H1 (cell line): ENCODE data around the gene HSD17B3. TPM values are rescaled to one million over a fixed set of nuclear protein-coding genes. Genes with fewer than 3 reads are reported as not detected.

Experiments
- CTCF ChIA-PET: fragments of 300-600 bp; sonication (Branson Sonifier 250); formaldehyde crosslinking; loops from one replicate; lab custom pipeline; 2021; ENCODE audit not compliant: partially characterized antibody; lab: Charles Lee
- POLR2A ChIA-PET: fragments of 300-600 bp; sonication (Branson Sonifier 250); formaldehyde crosslinking; loops from one replicate; lab custom pipeline; 2021; ENCODE audit warnings: inconsistent platforms; ENCODE audit not compliant: partially characterized antibody; lab: Charles Lee
- DNase-seq, 2 experiments: peaks; one replicate each; pipeline versions ENCODE4 v3.0.0 to v3.0.0-alpha.2; 2010 to 2022; ENCODE audit warnings: low spot score in 2 of 2, low read depth in 1 of 2, mixed read lengths in 1 of 2
- FAIRE-seq: peaks from 2 replicates; lab custom pipeline; 2011; peaks lifted over from hg19 to GRCh38; lab: Jason Lieb, UNC
- H2AFZ ChIP-seq: 2 replicates; pipeline ENCODE4 v1.8.1; 2012; ENCODE audit warnings: low read length, inconsistent platforms
- H2AK5ac ChIP-seq: 2 replicates; pipeline ENCODE4 v1.6.1; 2013; ENCODE audit warnings: low read depth, low read length
- H2BK120ac ChIP-seq: replicated peaks from 2 replicates; pipeline ENCODE3; 2013; ENCODE audit warnings: low read depth, low read length, inconsistent platforms
- H2BK12ac ChIP-seq: 2 replicates; pipeline ENCODE4 v1.6.1; 2013; ENCODE audit warnings: low read depth, low read length
- H2BK15ac ChIP-seq: 2 replicates; pipeline ENCODE4 v1.6.1; 2013; ENCODE audit warnings: low read length
- H2BK20ac ChIP-seq: 2 replicates; pipeline ENCODE4 v1.6.1; 2013; ENCODE audit warnings: low read length
- H2BK5ac ChIP-seq: 2 replicates; pipeline ENCODE4 v1.6.1; 2013; ENCODE audit warnings: low read depth, low read length
- H3K14ac ChIP-seq: 2 replicates; pipeline ENCODE4 v1.6.1; 2013; ENCODE audit warnings: inconsistent platforms; ENCODE audit not compliant: insufficient read length
- H3K18ac ChIP-seq: 2 replicates; pipeline ENCODE4 v1.6.1; 2013; ENCODE audit warnings: low read length; ENCODE audit errors: extremely low read depth
- H3K23ac ChIP-seq: 2 replicates; pipeline ENCODE4 v1.6.1; 2013; ENCODE audit warnings: inconsistent platforms; ENCODE audit not compliant: insufficient read length
- H3K23me2 ChIP-seq: 2 replicates; pipeline ENCODE4 v1.6.1; 2013; ENCODE audit warnings: low read depth, low read length
- H3K27ac ChIP-seq: 2 replicates; pipeline ENCODE4 v1.6.1; 2011; ENCODE audit warnings: low read depth, low read length, inconsistent platforms
- H3K27me3 ChIP-seq, 4 experiments: replicated peaks in 1 of 4; 1 replicate in 1 of 4; 2 replicates in 3 of 4; pipeline versions ENCODE4 v1.6.1 to v1.8.1; 2011 to 2013; ENCODE audit warnings: low read length in 3 of 4, mild to moderate bottlenecking in 3 of 4, inconsistent platforms in 2 of 4, mixed read lengths in 2 of 4, moderate library complexity in 1 of 4; ENCODE audit not compliant: control insufficient read depth in 3 of 4, insufficient read depth in 3 of 4; ENCODE audit errors: extremely low read depth in 1 of 4
- H3K36me3 ChIP-seq, 4 experiments: 2 replicates each; pipeline versions ENCODE4 v1.6.1 to v1.8.1; 2011 to 2013; ENCODE audit warnings: mild to moderate bottlenecking in 4 of 4, low read length in 3 of 4, moderate library complexity in 2 of 4, control low read depth in 1 of 4, inconsistent platforms in 1 of 4; ENCODE audit not compliant: insufficient read depth in 4 of 4, control insufficient read depth in 2 of 4
- H3K4ac ChIP-seq: replicated peaks from 2 replicates; pipeline ENCODE3; 2013; ENCODE audit warnings: low read length, low read depth, mixed read lengths, inconsistent platforms; ENCODE audit not compliant: insufficient read length
- H3K4me1 ChIP-seq, 4 experiments: replicated peaks in 1 of 4; 1 replicate in 1 of 4; 2 replicates in 3 of 4; pipeline versions ENCODE4 v1.6.1 to v1.8.1; 2011 to 2013; ENCODE audit warnings: low read length in 3 of 4, inconsistent platforms in 2 of 4, mixed read lengths in 1 of 4; ENCODE audit not compliant: insufficient read depth in 4 of 4, control insufficient read depth in 3 of 4
- H3K4me2 ChIP-seq, 2 experiments: 2 replicates each; pipeline versions ENCODE4 v1.6.1 to v1.8.1; 2011 to 2013; ENCODE audit warnings: low read depth in 2 of 2, low read length in 2 of 2, control low read depth in 1 of 2, inconsistent platforms in 1 of 2, mild to moderate bottlenecking in 1 of 2; ENCODE audit not compliant: insufficient read depth in 1 of 2
- H3K4me3 ChIP-seq, 4 experiments: fragments of 200-600, 300-600 bp in 1 of 4; sonication (generic), shearing (Covaris generic), sonication (Bioruptor Twin) in 1 of 4; 2 replicates each; pipeline versions ENCODE4 v1.5.1 to v1.8.1; 2011 to 2016; ENCODE audit warnings: low read length in 4 of 4, low read depth in 3 of 4, control low read depth in 2 of 4, inconsistent platforms in 2 of 4, mild to moderate bottlenecking in 2 of 4, mixed read lengths in 1 of 4, moderate library complexity in 1 of 4; ENCODE audit not compliant: insufficient read depth in 2 of 4; ENCODE audit errors: extremely low read depth in 1 of 4
- H3K56ac ChIP-seq: replicated peaks from 2 replicates; pipeline ENCODE3; 2013; ENCODE audit warnings: low read depth, mild to moderate bottlenecking, mixed read lengths, low read length, inconsistent platforms; ENCODE audit not compliant: insufficient read length
- H3K79me1 ChIP-seq: 2 replicates; pipeline ENCODE4 v1.6.1; 2013; ENCODE audit warnings: low read depth, low read length, control low read depth
- H3K79me2 ChIP-seq, 2 experiments: 2 replicates each; pipeline versions ENCODE4 v1.6.1 to v1.8.1; 2012 to 2013; ENCODE audit warnings: low read length in 2 of 2, mild to moderate bottlenecking in 2 of 2, inconsistent platforms in 1 of 2; ENCODE audit not compliant: insufficient read depth in 2 of 2, control insufficient read depth in 1 of 2
- H3K9ac ChIP-seq, 4 experiments: replicated peaks in 1 of 4; 1 replicate in 1 of 4; 2 replicates in 3 of 4; pipeline versions ENCODE4 v1.6.1 to v1.8.1; 2011 to 2013; ENCODE audit warnings: low read depth in 3 of 4, low read length in 3 of 4, control low read depth in 2 of 4, mild to moderate bottlenecking in 2 of 4, moderate library complexity in 2 of 4, inconsistent platforms in 1 of 4; ENCODE audit errors: extremely low read depth in 1 of 4
- H3K9me3 ChIP-seq, 2 experiments: 2 replicates each; pipeline versions ENCODE4 v1.6.1 to v1.8.1; 2012 to 2013; ENCODE audit warnings: mild to moderate bottlenecking in 2 of 2, moderate library complexity in 2 of 2, control low read depth in 1 of 2, inconsistent platforms in 1 of 2, low read depth in 1 of 2, low read length in 1 of 2, mixed read lengths in 1 of 2; ENCODE audit not compliant: insufficient read depth in 2 of 2
- H4K20me1 ChIP-seq, 2 experiments: replicated peaks in 1 of 2; 2 replicates each; pipeline versions ENCODE3 to v1.8.1; 2011 to 2013; ENCODE audit warnings: inconsistent platforms in 2 of 2, low read length in 2 of 2, mild to moderate bottlenecking in 1 of 2; ENCODE audit not compliant: insufficient read depth in 2 of 2, control insufficient read depth in 1 of 2
- H4K5ac ChIP-seq: 2 replicates; pipeline ENCODE4 v1.6.1; 2013; ENCODE audit warnings: low read length, low read depth, mixed read lengths, inconsistent platforms; ENCODE audit not compliant: insufficient read length
- H4K8ac ChIP-seq: 2 replicates; pipeline ENCODE4 v1.8.0; 2013; ENCODE audit warnings: mild to moderate bottlenecking, moderate library complexity, low read length, inconsistent platforms; ENCODE audit not compliant: insufficient read depth; ENCODE audit errors: extremely low read depth
- H4K91ac ChIP-seq: replicated peaks from 2 replicates; pipeline ENCODE3; 2013; ENCODE audit warnings: low read length, mixed read lengths, inconsistent platforms; ENCODE audit not compliant: insufficient read length
- ATF3 ChIP-seq: IDR thresholded peaks from 2 replicates; pipeline ENCODE4 v1.6.1; 2011; ENCODE audit warnings: low read depth, mild to moderate bottlenecking, low read length; ENCODE audit not compliant: insufficient read depth
- BCL11A ChIP-seq, 2 experiments: IDR thresholded peaks; one replicate each; pipeline ENCODE4 v1.6.1; 2011; ENCODE audit warnings: low read depth in 2 of 2, low read length in 2 of 2, mild to moderate bottlenecking in 2 of 2
- CBX5 ChIP-seq: fragments of 300-800, 300-1000 bp; sonication (generic); IDR thresholded peaks from 2 replicates; pipeline ENCODE4 v1.7.1; 2016; ENCODE audit warnings: antibody characterized with exemption, low read length, low read depth
- CBX8 ChIP-seq: fragments of 300-800, 300-1000 bp; sonication (generic); IDR thresholded peaks from 2 replicates; pipeline ENCODE4 v1.7.1; 2016; ENCODE audit warnings: low read depth, low read length, borderline replicate concordance
- GABPA ChIP-seq: IDR thresholded peaks from 2 replicates; pipeline ENCODE4 v1.6.1; 2011; ENCODE audit warnings: mild to moderate bottlenecking, low read length, moderate library complexity, borderline replicate concordance; ENCODE audit not compliant: insufficient read depth
- GTF2F1 ChIP-seq: IDR thresholded peaks from 2 replicates; pipeline ENCODE4 v1.6.1; 2012; ENCODE audit warnings: low read depth, low read length, improper control_type of control experiment, borderline replicate concordance
- HDAC2 ChIP-seq, 2 experiments: fragments of 300-600 bp in 1 of 2; sonication (generic) in 1 of 2; IDR thresholded peaks; 2 replicates each; pipeline ENCODE4 v1.6.1; 2011 to 2012; ENCODE audit warnings: low read depth in 2 of 2, low read length in 2 of 2, mild to moderate bottlenecking in 2 of 2, moderate library complexity in 2 of 2, borderline replicate concordance in 1 of 2, inconsistent platforms in 1 of 2
- KDM1A ChIP-seq: fragments of 200-600, 300-600 bp; sonication (generic); IDR thresholded peaks from 2 replicates; pipeline ENCODE4 v1.7.1; 2016; ENCODE audit warnings: mild to moderate bottlenecking, low read length, borderline replicate concordance
- MAX ChIP-seq: IDR thresholded peaks from 2 replicates; pipeline ENCODE4 v1.6.1; 2012; ENCODE audit warnings: inconsistent platforms
- NANOG ChIP-seq: IDR thresholded peaks from 2 replicates; pipeline ENCODE4 v1.6.1; 2011; ENCODE audit warnings: low read length, low read depth, mild to moderate bottlenecking, inconsistent platforms; ENCODE audit not compliant: insufficient read depth, poor library complexity, severe bottlenecking
- POLR2AphosphoS5 ChIP-seq: IDR thresholded peaks from 2 replicates; pipeline ENCODE4 v1.6.1; 2011; ENCODE audit warnings: low read depth, low read length
- SIN3A ChIP-seq, 2 experiments: IDR thresholded peaks in 1 of 2; conservative IDR thresholded peaks in 1 of 2; 2 replicates each; pipeline ENCODE4 v1.6.1; 2011 to 2012; ENCODE audit warnings: low read length in 2 of 2, improper control_type of control experiment in 1 of 2, low read depth in 1 of 2, mild to moderate bottlenecking in 1 of 2
- YY1 ChIP-seq: IDR thresholded peaks from 2 replicates; pipeline ENCODE4 v1.6.1; 2011; ENCODE audit warnings: low read depth, mild to moderate bottlenecking, low read length
- WGBS, 2 experiments: shearing (Covaris generic) in 1 of 2; methylation state at CpG; one replicate each; pipeline versions ENCODE4 v1.1.6 to v1.1.7; 2013 to 2015; ENCODE audit warnings: low lambda C conversion rate in 2 of 2, mixed read lengths in 2 of 2, inconsistent platforms in 1 of 2, low coverage in 1 of 2, missing lambda C conversion rate in 1 of 2; ENCODE audit not compliant: insufficient replicate concordance in 2 of 2, insufficient coverage in 1 of 2, insufficient read length in 1 of 2; ENCODE audit errors: extremely low coverage in 1 of 2, missing lambda C conversion rate in 1 of 2; 5-methylcytosine and 5-hydroxymethylcytosine counted together
- polyA plus RNA-seq, 7 experiments: library from polyadenylated mRNA; depleted of rRNA in 3 of 7; stranded (reverse) in 5 of 7; unstranded in 2 of 7; fragments of >200 nt in 5 of 7; fragments of 200-250 nt in 2 of 7; gene quantifications; 1 replicate in 5 of 7; 2 replicates in 1 of 7; 4 replicates in 1 of 7; pipeline versions ENCODE4 v1.2.1 to v1.2.3, GENCODE V29; 2011 to 2013; ENCODE audit warnings: missing spikeins in 2 of 7, mixed read lengths in 2 of 7
- total RNA-seq: library from RNA; stranded (reverse); fragmentation: NEBNext Ultra II Directional; extraction: Animal tissue kit (Norgen Biotek cat#: 25700); gene quantifications from 2 replicates; pipeline ENCODE4 v1.2.1, GENCODE V29; 2021

HSD17B3 gene
- total and polyA plus RNA-seq, 2 of the 8 experiments (the other 6 are each of a cell fraction or from before 2014, with no cell fraction given): not detected

GRCh38 chr9:96241391-96241809 lies 60.6 kb downstream of the HSD17B3 start:
- no peaks in the 10 kb centered on the region for H3K27me3 ChIP-seq
- no peaks in the 10 kb centered on the region for H3K4me1 ChIP-seq
- no peak overlapping the region for H2AK5ac ChIP-seq
- TF ChIP-seq HDAC2 (IDR thresholded peaks at IDR 0.05; ENCODE audit: borderline replicate concordance in 1 of 2, low read depth in 2 of 2, low read length in 2 of 2) (no peak), YY1 (no peak), KDM1A (no peak), CBX5 (no peak), NANOG (no peak), GTF2F1 (no peak), MAX (no peak), POLR2AphosphoS5 (no peak), CBX8 (no peak), ATF3 (no peak), SIN3A (conservative IDR thresholded peaks at IDR 0.05 in 1 of 2, IDR thresholded peaks at IDR 0.05 in 1 of 2; ENCODE audit: low read depth in 1 of 2, low read length in 2 of 2) (no peak), GABPA (no peak), BCL11A (IDR thresholded peaks at IDR 0.05; ENCODE audit: low read depth in 2 of 2, low read length in 2 of 2) (no peak)
- no peaks in the 10 kb centered on the region for H4K20me1 ChIP-seq
- DNase-seq: no peak
- no peak overlapping the region for H3K18ac ChIP-seq
- H2BK120ac ChIP-seq: no peak overlapping the region
- no peak overlapping the region for H3K4me2 ChIP-seq
- H4K91ac ChIP-seq: no peak overlapping the region
- no peak overlapping the region for H3K56ac ChIP-seq
- H2BK15ac ChIP-seq: no peak overlapping the region
- no peak overlapping the region for H3K27ac ChIP-seq
- H3K4me3 ChIP-seq: no peak overlapping the region
- no peak overlapping the region for H3K23ac ChIP-seq
- 67% methylated on average over 3 of the region's 3 CpGs; no CpG with 5 or more reads in 1 of the 2 experiments for WGBS, 2 experiments
- no peak overlapping the region for H2BK12ac ChIP-seq
- no peaks in the 10 kb centered on the region for H3K79me2 ChIP-seq
- POLR2A ChIA-PET: no interaction called here
- H3K14ac ChIP-seq: no peak overlapping the region
- H2BK5ac ChIP-seq: no peak overlapping the region
- no peak overlapping the region for H2BK20ac ChIP-seq
- no peaks in the 10 kb centered on the region for H3K9me3 ChIP-seq
- no peak overlapping the region for H4K8ac ChIP-seq
- H3K23me2 ChIP-seq: no peaks in the 10 kb centered on the region
- CTCF ChIA-PET: interaction anchor here (0.5 kb wide), 1 partner anchor 271 kb away, joined by 4 read pairs; no protein-coding TSS in a partner anchor
- H3K79me1 ChIP-seq: no peaks in the 10 kb centered on the region
- no peak overlapping the region for H3K4ac ChIP-seq
- no peak for FAIRE-seq
- no peak overlapping the region for H3K9ac ChIP-seq
- no peak overlapping the region for H4K5ac ChIP-seq
- no peaks in the 10 kb centered on the region for H3K36me3 ChIP-seq
- H2AFZ ChIP-seq: no peak overlapping the region
